Measurements from ENCODE around the gene NEU4.

NEU4 gene

GRCh38 chr2:241853651-241854341, 44.8 kb downstream of the NEU4 start:
- ATAC-seq (no peak), DNase-seq (peak; percentile 16)

GRCh38 chr2:241854342-241855244, 45.6 kb downstream of the NEU4 start:
- no peak for DNase-seq
- ATAC-seq = no peak

GRCh38 chr2:241855245-241855887, 46.4 kb downstream of the NEU4 start:
- DNase-seq = no peak
- no peak for ATAC-seq

- ATAC-seq = no peak
Observed at GRCh38 chr2:241855888-241856422, 47.0 kb downstream of the NEU4 start.

GRCh38 chr2:241857041-241857541, 48.1 kb downstream of the NEU4 start:
- no peak for DNase-seq
- no peak for ATAC-seq

More at GRCh38 chr2:241855888-241856422, 47.0 kb downstream of the NEU4 start:
- DNase-seq = no peak

GRCh38 chr2:241857572-241858121, 48.7 kb downstream of the NEU4 start:
- ATAC-seq (no peak), DNase-seq (no peak)

GRCh38 chr2:241858206-241859016, 49.4 kb downstream of the NEU4 start, which contains the start of gene PDCD1:
Gene PDCD1, minus strand, starts transcription at chr2:241858894. Its CDS starts 56 bp downstream, at chr2:241858838.
- ATAC-seq (peak; percentile 30), DNase-seq (peak; percentile 82)

GRCh38 chr2:241859017-241859435, 50.0 kb downstream of the NEU4 start:
- DNase-seq = peak; percentile 68
- peak; percentile 14 for ATAC-seq

- peak; percentile 63 for ATAC-seq
Observed at GRCh38 chr2:241859436-241860183, 50.6 kb downstream of the NEU4 start.

GRCh38 chr2:241860184-241861078, 51.4 kb downstream of the NEU4 start:
- DNase-seq (no peak), ATAC-seq (peak; percentile 30)

More at GRCh38 chr2:241859436-241860183, 50.6 kb downstream of the NEU4 start:
- peak; percentile 83 for DNase-seq

GRCh38 chr2:241861264-241861663, 52.3 kb downstream of the NEU4 start:
- ATAC-seq = no peak
- DNase-seq = no peak

- no peak for ATAC-seq
- no peak for DNase-seq
Observed at GRCh38 chr2:241862093-241862492, 53.1 kb downstream of the NEU4 start.

- no peak for ATAC-seq
Observed at GRCh38 chr2:241862775-241863535, 54.0 kb downstream of the NEU4 start.

GRCh38 chr2:241863536-241863954, 54.6 kb downstream of the NEU4 start:
- ATAC-seq (peak; percentile 57), DNase-seq (peak; percentile 84)

More at GRCh38 chr2:241862775-241863535, 54.0 kb downstream of the NEU4 start:
- no peak for DNase-seq

GRCh38 chr2:241864168-241864849, 55.3 kb downstream of the NEU4 start:
- no peak for DNase-seq
- ATAC-seq = no peak

GRCh38 chr2:241864850-241865213, 55.8 kb downstream of the NEU4 start:
- ATAC-seq (no peak), DNase-seq (no peak)

GRCh38 chr2:241865416-241865956, 56.5 kb downstream of the NEU4 start:
- DNase-seq (no peak), ATAC-seq (no peak)
